T-helper 2 cell treated with Interferon-gamma antibody and Interleukin-4, amounts not matched to agents 100 ng/mL and 5 ng/mL, for 36 hours (primary cell): ENCODE measurements around the gene PTPRN2. TPM values are rescaled to one million over a fixed set of nuclear protein-coding genes. Genes with fewer than 3 reads are reported as not detected.
"Not testable (repeated sequence)": the region's sequence is repeated elsewhere in the genome, so short reads cannot be mapped to it uniquely, and the experiment has no call there.

Source experiments
- intact Hi-C: fragments of 100-400 bp; cut with micrococcal nuclease; formaldehyde crosslinking; loops from one replicate; pipeline ENCODE4 v1.15.1; 2023
- total RNA-seq: library from RNA; stranded (reverse); gene quantifications from 2 replicates; pipeline ENCODE4 v1.2.3, GENCODE V29; 2022

The PTPRN2 gene
- total RNA-seq, 1 donor from 2014 or later: 5.1 TPM

GRCh38 chr7:157896774-157897555, 690.7 kb downstream of the PTPRN2 start:
- intact Hi-C loops: no loop called here

GRCh38 chr7:157896376-157896675, 691.3 kb downstream of the PTPRN2 start:
- intact Hi-C loops: not testable (repeated sequence)

- intact Hi-C loops: no loop called here
Measured at GRCh38 chr7:157895520-157896375, 691.9 kb downstream of the PTPRN2 start.

GRCh38 chr7:157895098-157895497, 692.5 kb downstream of the PTPRN2 start:
- intact Hi-C loops: not testable (repeated sequence)

GRCh38 chr7:157893535-157894044, 694.0 kb downstream of the PTPRN2 start:
- intact Hi-C loops: no loop called here

GRCh38 chr7:157892751-157893523, 694.7 kb downstream of the PTPRN2 start:
- intact Hi-C loops: no loop called here

GRCh38 chr7:157890921-157891401, 696.7 kb downstream of the PTPRN2 start:
- intact Hi-C loops: no loop called here

- intact Hi-C loops: no loop called here
Measured at GRCh38 chr7:157889480-157889879, 698.1 kb downstream of the PTPRN2 start.

- intact Hi-C loops: no loop called here
Measured at GRCh38 chr7:157888579-157888978, 699.0 kb downstream of the PTPRN2 start.

GRCh38 chr7:157887400-157887799, 700.2 kb downstream of the PTPRN2 start:
- intact Hi-C loops: no loop called here

GRCh38 chr7:157886711-157887110, 700.9 kb downstream of the PTPRN2 start:
- intact Hi-C loops: no loop called here

GRCh38 chr7:157886266-157886665, 701.4 kb downstream of the PTPRN2 start:
- intact Hi-C loops: no loop called here

GRCh38 chr7:157885140-157885539, 702.5 kb downstream of the PTPRN2 start:
- intact Hi-C loops: no loop called here

- intact Hi-C loops: no loop called here
Measured at GRCh38 chr7:157884461-157885062, 703.1 kb downstream of the PTPRN2 start.

- intact Hi-C loops: no loop called here
Measured at GRCh38 chr7:157881048-157881771, 706.4 kb downstream of the PTPRN2 start.

- intact Hi-C loops: loop anchor here (5.0 kb wide), 1 partner anchor 187 kb away; no protein-coding TSS in a partner anchor
Measured at GRCh38 chr7:157879391-157879790, 708.2 kb downstream of the PTPRN2 start.

- intact Hi-C loops: loop anchor here (5.0 kb wide), 1 partner anchor 185 kb away; no protein-coding TSS in a partner anchor
Measured at GRCh38 chr7:157877298-157878090, 710.1 kb downstream of the PTPRN2 start.

GRCh38 chr7:157876469-157877285, 710.9 kb downstream of the PTPRN2 start:
- intact Hi-C loops: loop anchor here (5.0 kb wide), 1 partner anchor 184 kb away; no protein-coding TSS in a partner anchor
